ENCODE measurements around the gene DEAF1.
"Not testable (repeated sequence)": the region's sequence is repeated elsewhere in the genome, so short reads cannot be mapped to it uniquely, and the experiment has no call there.

Gene DEAF1

DNA sequence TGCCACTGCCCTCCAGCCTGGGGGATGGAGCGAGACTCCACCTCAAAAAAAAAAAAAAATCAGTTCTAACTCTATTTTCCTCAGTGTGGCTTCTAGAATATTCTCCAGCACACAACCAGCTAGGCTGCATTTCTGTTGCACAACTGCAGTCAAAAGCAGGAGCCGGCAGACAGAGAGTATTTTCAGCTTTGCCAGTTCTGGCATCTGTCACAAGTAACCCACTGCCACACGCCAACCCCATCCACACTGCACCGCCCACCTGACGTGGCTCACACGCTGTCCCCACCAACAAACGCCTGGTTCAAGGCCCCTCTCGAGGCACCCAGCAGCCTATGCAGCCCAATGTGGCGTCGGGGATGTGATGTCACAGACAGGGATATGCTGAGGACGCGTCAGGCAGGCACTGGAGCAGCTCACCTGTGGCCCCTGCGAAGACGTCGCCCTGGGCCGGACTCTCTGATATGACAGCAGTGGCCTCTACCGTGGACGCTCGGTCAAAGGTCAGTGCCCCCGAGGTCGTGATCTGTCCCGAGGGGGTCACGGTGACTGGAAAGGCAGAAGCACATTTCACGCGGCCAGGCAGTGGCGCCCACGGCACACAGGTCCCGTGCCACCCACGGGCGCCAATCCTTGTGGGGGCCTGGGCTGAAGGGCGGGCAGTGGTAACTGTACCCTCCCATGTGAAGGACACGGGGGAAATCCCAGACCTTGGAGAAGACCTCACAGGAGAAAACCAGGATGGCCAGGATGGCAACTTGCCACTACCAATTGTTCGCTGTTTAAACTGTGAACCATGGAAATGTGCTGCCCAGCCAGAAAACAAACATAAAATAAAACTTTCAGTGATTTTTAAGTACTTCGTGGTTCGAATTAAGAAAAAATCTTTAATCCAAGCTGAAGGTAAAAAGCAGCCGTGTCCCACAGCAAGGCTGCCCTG lies 15.5 kb downstream of the DEAF1 start:
- DNase-seq (ENCODE audit: low read depth in 3 of 3), result no peak

DNA sequence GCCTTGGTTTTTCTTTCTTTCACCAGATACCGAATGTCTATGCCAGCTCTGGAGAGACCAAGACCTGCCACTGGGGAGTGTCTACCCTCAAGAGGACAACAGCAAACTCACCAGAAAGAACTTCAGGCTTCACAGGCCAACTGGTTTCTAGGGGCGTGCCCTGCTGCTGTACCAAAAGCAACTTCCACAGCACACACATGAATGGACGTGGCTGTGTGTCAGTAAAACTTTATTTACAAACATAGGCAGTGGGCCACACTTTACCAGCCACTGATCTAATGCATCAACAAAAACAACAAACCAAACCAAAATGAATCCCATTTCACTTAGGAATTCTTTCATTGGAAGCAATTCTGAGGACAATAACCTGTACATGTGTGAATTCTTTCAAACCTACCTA lies 16.7 kb downstream of the DEAF1 start:
- no peak for DNase-seq (ENCODE audit: low read depth in 3 of 3)

DNA sequence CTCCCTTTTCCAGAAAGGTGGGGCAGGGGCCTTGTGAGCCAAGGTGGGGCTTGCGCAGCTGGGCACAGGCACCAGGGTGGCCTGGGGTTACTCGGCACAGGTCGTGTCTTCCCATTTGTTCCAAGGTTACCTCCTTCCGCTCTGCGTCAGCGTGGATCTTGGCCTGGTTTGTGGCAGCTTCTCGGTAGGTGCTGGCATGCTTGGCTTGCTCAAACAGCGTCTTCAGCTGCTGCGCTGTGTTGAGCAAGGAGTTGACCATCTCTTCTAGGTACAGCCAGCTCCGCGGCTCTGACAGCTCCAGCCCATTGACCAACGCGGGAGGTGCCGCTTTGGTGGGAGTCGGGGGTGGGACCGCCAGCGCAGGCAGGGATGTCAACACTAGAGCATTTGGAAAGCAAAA lies 20.6 kb downstream of the DEAF1 start:
- no peak for DNase-seq (ENCODE audit: low read depth in 3 of 3)

DNA sequence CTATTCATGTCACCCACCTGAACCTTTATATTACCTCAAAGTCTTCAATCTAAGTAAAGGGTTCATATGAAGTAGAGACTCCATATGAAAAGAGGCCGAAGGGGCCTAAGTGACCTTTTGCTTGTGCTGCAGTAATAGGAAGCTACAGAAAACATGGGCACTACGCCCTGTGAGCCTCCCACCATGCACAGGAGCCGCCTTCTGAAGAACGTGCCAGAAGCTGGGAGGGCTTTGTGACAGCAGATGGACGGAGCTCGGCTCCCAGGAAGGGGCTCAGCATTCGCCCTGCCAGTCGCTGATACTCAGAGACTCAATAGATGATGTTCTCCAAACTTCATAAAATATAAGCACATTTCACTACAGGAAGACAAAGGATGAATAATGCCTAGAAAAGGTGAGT lies 21.2 kb downstream of the DEAF1 start:
- DNase-seq (ENCODE audit: low read depth in 3 of 3), result no peak

DNA sequence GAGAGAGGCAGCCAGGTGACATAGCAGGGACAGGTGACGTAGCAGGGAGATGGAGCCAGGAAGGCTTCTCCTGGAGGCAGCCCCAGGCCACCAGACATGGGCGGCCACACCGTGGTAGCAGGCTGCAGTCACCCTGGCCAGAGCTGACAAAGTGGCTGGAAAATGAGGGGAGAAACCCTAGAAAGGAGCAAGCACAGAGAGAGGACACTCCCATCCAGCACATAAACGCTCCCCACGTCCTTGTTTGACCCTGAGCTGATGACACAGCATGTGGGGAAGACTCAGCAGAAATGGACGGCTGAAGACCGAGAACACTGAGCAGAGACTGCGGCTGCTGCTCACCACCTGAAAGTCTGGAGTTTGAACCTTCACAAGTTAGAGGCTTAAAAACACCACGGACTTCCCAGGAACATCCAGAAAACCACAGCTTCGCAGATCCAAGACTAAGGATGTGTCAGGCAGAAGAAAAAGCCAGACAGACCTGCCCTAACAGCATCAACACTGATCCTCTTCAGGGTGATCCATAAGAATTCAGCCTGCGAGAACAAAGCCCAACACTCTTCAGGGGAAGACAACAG lies 29.2 kb downstream of the DEAF1 start:
- DNase-seq (ENCODE audit: low read depth in 3 of 3), result no peak

DNA sequence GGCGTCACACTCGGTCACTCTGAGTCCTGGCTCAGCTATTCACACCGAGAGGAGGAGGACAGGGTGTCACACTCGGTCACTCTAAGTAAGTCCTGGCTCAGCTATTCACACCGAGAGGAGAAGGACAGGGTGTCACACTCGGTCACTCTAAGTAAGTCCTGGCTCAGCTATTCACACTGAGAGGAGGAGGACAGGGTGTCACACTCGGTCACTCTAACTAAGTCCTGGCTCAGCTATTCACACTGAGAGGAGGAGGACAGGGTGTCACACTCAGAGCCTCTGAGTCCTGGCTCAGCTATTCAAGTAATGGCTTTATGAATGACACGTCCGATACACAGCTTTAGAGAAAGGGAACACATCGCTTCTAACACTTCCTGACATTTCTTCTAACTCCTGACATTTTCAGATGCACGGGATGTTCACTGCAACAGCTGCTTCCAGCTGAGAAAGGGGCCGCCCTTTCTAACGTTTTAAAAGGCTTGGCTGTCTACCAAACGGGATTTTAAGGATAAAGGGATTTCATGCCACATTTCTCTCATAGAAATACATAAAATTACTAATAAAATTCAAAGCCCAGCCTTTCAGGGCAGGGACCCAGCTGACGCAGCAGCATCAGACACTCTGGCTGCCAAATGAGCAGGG lies 29.8 kb downstream of the DEAF1 start:
- DNase-seq (ENCODE audit: low read depth in 3 of 3), result no peak

DNA sequence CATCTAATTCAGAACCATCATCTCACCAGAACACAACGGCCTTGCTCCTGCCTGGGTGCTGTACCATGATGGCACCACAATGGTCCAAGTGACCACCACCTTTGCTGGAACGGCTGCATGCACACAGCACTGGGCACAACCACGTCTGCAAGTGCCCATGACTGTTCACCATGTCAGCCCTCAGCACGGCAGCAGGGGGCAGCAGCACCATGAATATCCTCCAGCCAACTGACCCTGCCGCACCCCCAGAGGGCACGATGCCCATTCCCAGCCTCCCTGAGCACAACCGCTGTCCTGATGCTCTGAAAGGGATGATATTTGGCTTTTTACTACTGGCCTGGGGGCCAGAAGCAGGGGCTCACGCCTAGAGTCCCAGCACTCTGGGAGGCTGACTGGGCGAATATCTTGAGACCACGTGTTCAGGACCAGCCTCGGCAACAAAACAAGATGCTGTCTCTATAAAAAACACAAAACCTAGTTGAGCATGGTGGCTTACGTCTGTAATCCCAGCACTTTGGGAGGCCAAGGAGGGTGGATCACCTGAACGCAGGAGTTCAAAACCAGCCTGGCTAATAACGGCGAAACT lies 32.2 kb downstream of the DEAF1 start:
- no peak for DNase-seq (ENCODE audit: low read depth in 3 of 3)

DNA sequence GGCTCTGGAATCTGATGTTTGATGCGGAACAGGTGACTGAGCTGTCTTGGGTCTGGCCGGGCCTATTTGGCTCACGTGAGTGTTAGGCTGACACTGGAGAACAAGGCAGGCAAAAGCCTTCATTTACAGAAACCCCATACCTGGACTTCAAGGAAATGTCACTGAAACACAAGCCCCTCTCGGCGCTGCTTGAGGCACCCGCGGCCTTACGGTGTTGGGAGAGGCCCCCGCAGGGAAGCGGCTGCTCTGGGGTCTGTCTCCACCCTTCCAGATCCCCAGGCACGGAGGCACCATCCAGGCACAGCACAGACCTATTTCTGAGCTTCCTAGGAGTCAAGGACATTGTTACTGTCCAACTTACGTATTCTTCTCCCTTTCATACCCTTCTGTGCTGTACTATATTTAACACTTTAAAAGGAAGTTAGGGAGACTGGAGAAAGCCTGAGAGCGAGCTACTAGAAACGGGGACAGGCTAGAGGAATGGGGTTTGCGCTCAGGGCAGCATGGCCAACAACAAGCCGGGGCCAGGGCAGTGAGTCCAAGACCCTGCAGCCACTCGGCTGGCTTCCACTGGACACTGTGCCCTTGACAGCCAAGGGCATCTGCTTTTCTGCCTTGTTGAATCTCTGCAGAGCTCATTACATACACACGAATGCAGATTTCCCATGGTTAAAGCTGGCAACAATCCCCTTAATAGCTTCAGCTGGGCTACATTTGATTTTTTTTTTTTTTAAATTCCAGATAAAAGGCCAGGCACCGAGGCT lies 34.2 kb downstream of the DEAF1 start:
- no peak for DNase-seq (ENCODE audit: low read depth in 3 of 3)

DNA sequence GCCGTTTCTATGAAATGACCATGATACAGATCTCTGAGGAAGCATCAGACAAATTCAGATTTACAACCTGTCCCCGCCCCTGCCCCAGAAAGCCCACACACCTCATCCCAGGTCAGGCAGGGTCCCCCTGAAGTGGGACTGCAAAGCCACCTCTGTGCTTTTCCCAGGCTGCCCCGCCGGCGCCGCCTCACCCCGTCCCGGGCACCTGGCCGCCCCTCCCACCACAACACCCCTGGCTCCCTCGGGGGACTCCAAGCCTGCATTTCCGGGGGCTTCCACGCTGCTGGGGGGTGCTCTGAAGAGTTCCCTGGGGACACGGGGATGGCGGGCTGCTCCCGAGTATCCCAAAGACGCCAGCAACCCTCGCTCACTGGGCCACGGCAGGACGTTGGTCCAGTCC lies 34.7 kb downstream of the DEAF1 start:
- DNase-seq (ENCODE audit: low read depth in 3 of 3), result no peak

DNA sequence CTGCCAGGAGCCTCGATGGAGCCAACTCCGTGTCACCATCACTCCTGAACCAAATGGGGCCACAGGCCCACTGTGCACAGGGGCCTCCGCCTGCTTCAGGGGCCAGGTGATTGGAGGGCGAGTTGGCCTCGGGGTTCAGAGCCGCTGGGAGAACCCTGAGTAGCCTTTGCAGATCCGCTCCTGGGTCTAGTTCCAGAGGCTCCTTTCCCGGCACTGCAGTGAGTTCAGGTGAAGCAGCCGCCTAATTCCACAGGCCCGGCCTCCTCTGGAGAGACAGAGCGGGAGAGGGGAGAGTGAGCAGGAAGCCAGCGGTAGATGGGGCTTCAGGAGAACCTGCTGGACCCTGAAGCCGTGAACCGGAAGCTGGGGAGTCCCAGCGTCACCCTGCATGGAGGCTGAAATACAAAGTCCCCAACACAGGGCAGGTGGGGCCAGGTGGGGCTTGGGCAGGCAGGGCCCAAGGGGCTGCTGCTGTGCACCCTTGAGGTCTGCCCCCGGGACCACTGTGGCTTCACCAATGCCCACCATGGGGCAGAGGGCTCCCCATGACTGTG lies 35.4 kb downstream of the DEAF1 start:
- DNase-seq (ENCODE audit: low read depth in 3 of 3), result no peak

DNA sequence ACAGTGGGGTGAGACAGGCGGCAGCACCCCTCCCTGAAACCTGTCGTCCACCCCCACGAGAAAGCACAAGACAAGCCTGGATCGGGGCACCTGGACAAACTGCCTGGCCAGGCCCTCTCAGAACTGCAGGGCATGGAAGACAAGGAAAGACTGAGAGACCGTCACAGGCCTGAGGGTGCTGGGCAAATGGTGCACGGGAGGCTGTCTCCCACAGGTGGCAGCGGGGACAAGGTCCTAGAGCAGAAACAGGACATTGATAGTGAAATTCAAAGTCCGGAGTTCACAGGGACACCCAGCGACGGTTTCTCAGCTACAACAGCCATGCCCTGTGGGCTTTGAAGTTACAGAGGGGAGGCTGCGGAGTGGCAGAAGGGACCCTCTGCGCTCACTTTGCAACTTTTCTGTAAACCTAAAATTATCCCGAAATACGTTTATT lies 37.3 kb downstream of the DEAF1 start:
- no peak for DNase-seq (ENCODE audit: low read depth in 3 of 3)

DNA sequence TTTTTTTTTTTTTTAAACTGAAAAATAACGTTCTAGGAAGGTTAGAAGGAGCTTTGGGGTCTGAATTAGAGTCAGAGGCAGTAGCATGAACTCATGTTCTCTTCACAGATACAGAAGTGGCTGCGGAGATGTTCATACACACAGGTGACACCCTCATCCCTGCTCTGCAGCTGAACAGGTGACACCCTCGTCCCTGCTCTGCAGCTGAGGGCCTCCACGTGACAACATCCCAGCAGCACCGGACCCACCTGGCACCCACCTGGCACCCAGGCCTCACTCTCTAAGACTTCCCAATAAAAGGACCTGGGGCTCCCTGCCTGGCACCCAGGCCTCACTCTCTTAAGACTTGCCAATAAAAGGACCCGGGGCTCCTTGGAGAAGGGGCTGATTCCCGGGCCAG lies 38.2 kb downstream of the DEAF1 start:
- DNase-seq (ENCODE audit: low read depth in 3 of 3), result no peak

DNA sequence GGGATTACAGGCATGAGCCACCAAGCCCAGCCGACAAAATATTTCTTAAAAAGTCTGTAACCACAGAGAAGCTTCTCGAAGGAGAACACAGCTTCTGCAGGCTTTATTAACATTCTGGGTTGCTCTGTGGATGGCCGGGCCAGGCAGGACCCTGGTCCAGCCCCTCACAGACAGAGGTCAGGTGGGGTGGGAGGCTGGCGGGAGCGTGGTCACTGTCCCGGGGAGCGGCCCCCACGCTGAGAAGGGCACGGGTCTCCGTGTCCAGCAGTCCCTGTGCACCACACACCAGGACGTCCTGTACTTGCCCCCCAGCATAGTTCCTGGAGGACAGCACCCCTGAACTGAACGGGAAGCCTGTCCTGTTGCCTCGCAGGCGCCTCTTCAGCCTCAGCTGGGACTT lies 38.6 kb downstream of the DEAF1 start:
- no peak for DNase-seq (ENCODE audit: low read depth in 3 of 3)

DNA sequence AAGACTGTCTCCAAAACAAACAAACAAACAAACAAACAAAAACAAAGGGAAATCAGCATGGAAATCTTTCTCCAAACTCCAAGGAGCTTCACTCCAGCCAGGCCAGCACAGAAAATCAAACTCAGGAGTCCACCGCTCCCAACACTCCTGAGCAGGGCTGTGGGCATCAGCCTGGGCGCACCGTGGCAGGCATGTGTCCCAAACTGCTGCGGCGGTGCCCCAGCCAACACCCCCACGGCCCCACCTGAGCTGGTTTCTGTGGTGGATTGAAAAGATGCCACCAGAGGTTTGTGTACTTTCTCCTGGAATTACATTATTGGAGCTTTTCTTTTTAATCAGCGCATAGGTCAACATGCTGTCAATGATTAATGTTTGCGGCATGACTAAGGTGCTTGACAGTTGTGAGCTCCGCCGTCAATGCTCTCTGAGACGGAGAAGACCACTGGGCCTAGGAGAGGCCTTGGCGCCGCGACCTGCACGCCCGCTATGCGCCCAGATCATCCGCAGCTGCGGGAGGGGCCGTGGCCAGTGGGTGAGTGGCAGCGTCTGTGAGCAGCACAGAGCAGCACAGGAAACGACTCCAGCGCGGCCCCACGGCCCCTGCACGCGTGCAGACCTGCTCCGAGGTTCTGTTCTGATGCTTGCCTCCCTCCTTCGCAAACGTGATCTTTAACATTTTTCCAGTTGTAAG lies 39.8 kb downstream of the DEAF1 start:
- DNase-seq (ENCODE audit: low read depth in 3 of 3), result no peak

DNA sequence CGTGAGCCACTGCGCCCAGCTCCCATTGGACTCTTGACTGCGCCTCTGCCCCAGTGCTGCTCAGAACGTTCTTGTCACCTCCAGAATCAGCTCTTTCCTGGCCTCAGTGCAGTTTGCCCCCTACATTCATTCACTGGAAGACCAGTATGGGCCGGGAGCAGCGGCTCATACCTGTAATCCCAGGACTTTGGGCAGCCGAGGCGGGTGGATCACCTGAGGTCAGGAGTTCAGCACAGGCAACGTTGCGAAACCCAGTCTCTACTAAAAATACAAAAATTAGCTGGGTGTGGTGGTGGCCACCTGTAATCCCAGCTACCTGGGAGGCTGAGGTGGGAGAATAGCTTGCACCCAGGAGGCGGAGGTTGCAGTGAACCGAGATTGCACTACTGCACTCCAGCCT lies 40.6 kb downstream of the DEAF1 start:
- not testable (repeated sequence) for DNase-seq (ENCODE audit: low read depth in 3 of 3)

DNA sequence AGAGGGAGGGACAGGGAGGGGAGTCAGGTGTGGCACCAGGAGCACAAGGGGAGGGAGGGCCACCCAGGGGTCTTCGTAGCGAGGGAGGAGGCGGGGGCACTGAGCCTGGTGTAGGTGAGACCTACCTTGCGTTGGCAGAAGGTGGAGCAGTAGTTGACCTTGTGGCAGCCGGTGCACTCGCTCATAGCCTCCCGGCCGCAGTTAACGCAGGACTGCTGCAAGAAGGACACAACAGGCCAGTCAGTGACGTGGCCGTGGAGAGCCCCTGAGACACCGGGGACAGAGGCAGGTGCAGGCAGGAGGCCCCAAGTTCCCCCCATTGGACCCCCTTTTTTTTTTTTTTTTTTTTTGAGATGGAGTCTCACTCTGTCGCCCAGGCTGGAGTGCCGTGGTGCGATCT lies 41.2 kb downstream of the DEAF1 start:
- DNase-seq (ENCODE audit: low read depth in 3 of 3), result no peak

DNA sequence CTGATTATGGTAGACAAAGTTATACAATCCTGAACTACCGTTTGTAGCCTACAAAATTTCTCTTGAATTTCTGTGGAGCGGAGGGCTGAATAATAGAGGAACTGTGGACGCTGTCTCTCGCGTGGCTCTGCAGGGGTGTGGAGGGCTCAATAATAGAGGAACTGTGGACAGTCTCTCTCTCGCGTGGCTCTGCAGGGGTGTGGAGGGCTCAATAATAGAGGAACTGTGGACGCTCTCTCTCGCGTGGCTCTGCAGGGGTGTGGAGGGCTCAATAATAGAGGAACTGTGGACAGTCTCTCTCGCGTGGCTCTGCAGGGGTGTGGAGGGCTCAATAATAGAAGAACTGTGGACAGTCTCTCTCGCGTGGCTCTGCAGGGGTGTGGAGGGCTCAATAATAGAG lies 41.9 kb downstream of the DEAF1 start:
- DNase-seq (ENCODE audit: low read depth in 3 of 3), result not testable (repeated sequence)

DNA sequence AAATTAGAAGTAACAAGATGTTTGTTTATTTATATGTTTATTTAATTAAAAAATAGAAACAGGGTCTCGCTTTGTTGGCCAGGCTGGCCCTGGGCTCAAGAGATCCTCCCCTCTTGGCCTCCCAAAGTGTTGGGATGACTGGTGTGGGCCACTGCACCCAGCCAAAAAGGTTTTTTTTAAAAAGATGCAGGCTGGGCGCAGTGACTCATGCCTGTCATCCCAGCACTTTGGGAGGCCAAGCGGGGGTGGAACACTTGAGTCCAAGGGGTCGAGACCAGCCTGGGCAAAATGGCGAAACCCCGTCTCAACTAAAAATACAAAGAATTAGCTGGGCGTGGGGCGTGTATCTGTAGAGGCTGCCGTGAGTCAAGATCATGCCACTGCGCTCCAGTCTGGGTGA lies 44.5 kb downstream of the DEAF1 start:
- DNase-seq (ENCODE audit: low read depth in 3 of 3), result no peak

DNA sequence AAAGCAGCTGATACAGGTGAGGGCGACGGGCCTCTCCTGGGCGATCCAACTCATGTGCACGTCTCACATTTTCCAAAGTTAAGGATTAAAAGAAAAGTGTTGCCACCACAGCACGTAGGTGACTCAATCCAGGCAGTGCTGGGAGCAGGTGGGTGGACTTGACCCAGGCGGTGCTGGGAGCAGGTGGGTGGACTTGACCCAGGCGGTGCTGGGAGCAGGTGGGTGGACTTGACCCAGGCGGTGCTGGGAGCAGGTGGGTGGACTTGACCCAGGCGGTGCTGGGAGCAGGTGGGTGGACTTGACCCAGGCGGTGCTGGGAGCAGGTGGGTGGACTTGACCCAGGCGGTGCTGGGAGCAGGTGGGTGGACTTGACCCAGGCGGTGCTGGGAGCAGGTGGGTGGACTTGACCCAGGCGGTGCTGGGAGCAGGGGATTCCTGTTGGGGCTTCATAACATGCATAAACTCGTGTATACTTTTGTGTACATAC lies 47.3 kb downstream of the DEAF1 start:
- DNase-seq (ENCODE audit: low read depth in 3 of 3), result not testable (repeated sequence)

DNA sequence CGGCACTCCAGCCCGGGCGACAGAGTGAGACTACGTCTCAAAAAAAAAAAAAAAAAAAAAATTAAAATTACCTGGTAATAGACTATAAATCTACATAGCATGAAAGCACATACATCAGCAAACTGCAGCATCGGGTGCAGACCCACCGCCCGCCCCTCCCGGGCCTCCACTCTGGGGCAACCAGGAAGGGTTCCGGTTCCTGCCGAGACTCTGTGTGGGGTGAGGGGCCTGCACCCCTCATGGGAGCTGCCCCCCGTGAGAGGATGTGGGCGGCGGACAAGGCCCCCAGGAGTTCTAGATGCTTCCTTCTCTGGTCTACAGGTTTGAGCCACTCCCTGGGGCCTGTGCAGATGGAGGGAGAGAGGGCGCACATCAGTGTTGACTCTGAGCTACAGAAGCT lies 48.8 kb downstream of the DEAF1 start:
- DNase-seq (ENCODE audit: low read depth in 3 of 3), result no peak

DNA sequence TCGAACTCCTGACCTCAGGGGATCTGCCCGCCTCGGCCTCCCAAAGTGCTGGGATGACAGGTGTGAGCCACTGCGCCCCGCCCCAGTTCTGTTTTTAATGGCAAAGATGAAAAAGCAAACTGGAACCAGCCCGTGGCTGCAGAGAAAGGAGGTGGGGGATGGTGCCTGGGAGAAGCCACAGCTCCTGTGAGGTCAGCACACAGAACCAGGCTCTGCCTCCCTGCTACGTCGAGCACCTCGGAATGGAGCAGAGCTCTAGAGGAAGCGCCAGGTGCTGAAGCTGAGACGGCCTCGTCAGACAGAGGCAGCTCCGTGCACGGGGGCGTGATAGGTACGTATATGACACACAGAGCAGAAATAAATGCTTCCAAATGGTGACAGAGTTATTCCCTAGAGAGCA lies 49.5 kb downstream of the DEAF1 start:
- no peak for DNase-seq (ENCODE audit: low read depth in 3 of 3)
